Endometrial microvascular endothelial cells (primary cell): ENCODE measurements around the gene GPR35. TPM values are rescaled to one million over a fixed set of nuclear protein-coding genes. Genes with fewer than 3 reads are reported as not detected.
"Not testable (repeated sequence)": the region's sequence is repeated elsewhere in the genome, so short reads cannot be mapped to it uniquely, and the experiment has no call there.

Experiments
- in situ Hi-C: cut with HindIII; loops from 2 replicates; pipeline ENCODE4 v1.10.0; 2017; ENCODE audit warnings: low sequenced_read_pairs, low pct_unique_long_range_greater_than_20kb; ENCODE audit errors: inconsistent ontology term
- total RNA-seq: library from RNA; depleted of rRNA; stranded (reverse); fragments of >200 nt; gene quantifications from one replicate; pipeline ENCODE4 v1.2.3, GENCODE V29; 2015; ENCODE audit errors: inconsistent ontology term

The GPR35 gene
- total RNA-seq, 1 donor from 2014 or later, result 0.46 TPM

DNA sequence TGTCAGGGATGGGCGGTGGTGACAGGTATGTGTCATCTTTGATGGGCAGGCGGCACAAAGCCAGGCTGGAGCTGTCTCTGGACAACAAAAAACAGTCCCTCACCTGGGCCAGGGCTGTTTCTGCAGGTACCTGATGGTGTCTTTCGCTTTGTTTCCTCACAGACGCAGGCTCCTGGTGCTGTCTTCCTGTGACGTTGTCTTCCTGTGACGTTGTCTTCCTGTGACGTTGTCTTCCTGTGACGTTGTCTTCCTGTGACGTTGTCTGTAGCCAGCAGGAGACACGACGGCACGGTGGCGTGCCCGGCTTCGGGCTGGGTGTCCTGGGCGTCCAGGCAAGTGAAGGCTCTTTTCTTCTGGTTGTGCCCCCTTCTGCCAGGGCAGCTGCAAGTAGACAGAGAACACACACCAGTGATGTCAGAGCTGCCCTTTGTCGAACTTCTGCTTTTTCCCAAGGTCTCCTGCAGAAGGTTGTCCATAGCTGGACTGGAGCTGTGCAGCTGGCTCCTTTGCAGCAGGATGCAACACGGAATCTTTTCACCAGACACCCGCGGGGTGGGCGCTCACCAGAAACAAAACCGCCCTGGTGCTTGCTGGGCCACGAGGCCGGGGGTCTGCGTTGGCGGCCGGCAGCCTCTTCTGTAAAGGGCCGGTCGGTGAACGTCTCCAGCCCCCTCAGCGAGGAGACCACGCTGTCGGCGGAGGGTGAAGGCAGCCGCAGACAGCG is 21.1 kb downstream of the GPR35 start:
- in situ Hi-C loops, result no loop called here

DNA sequence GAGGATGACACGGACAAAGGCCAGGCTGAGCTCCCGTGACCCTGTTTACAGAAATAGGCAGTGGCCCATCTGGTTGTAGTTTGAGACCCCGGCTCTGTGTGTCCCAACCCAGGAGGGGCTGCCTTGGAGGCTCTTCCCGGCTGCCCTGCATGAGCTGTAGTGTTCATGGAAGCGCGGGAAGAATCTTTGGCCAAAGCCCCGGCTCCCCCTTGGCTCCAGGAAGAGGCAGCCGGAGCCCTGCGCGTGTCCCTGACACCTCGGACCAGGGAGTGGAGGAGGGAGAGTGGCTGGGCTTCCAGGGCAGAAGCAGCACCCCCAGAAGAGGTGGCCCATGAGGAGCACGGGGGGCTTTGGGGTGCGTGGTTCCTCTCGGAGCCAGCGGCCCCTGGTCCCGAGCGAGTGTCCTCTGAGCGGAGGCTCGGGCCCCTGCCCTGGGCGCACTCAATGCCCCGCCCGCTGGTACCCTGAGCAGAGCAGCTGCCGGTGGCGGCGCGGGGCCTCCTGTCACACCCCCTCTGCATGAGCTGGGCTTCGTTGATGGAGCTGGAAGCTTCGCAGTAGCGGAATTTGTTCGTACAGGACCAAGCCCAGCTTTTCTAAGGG is 21.7 kb downstream of the GPR35 start:
- in situ Hi-C loops, result no loop called here

DNA sequence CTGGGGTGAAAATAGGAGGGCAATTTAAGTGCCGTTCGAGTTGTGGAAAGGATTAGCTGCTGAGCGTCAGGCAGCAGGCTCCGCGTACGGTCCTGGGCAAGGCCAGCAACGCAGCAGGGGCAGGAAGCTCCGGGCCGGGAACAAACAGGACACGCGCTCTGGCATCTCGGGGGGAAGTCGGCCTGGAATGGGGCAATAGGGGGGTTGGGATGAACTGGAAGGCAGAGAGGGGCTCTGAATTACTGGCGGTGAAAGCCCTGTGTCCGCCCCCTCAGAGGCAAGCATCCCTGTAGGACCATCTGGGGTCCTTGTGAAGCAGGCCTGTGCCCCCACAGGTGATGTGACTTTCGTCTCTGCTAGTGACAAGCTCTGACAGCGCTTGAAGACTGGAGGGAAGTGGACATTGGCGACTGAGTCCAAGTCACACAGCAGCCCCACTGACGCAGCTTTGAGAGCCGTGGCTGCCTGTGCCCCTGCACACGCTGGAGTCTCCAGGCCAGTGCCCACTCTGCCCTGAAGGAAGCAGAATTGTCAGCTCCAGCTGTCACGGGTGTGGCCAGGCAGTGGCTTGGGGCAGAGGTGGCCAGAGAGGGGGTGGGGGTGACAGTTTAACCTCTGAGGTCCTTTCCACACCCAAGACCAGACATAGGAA is 22.3 kb downstream of the GPR35 start:
- in situ Hi-C loops, result no loop called here

DNA sequence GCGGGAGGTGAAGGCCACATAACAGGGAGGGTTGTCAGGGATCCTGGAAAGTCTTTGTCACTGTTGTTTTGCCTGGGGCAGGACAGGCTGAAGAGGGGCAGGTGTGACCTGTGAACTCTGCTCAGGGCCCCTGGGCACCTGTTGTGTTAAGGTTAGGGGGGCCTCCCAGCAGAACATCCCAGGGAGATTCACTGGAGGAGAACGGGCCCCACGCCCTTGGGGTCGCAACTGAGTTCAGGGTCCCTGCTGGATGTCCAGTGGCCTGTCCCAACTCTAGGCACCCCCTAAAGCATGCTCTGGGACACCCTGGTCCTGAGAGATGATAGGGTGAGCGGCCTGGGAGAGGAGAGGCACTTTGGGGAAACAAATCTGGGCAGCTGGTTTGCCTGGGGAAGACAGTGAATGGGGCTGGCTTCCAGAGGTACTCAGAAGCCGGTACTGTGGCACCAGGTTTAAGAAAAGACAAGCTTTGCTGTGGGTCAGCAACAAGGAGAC is 22.9 kb downstream of the GPR35 start:
- in situ Hi-C loops, result no loop called here

DNA sequence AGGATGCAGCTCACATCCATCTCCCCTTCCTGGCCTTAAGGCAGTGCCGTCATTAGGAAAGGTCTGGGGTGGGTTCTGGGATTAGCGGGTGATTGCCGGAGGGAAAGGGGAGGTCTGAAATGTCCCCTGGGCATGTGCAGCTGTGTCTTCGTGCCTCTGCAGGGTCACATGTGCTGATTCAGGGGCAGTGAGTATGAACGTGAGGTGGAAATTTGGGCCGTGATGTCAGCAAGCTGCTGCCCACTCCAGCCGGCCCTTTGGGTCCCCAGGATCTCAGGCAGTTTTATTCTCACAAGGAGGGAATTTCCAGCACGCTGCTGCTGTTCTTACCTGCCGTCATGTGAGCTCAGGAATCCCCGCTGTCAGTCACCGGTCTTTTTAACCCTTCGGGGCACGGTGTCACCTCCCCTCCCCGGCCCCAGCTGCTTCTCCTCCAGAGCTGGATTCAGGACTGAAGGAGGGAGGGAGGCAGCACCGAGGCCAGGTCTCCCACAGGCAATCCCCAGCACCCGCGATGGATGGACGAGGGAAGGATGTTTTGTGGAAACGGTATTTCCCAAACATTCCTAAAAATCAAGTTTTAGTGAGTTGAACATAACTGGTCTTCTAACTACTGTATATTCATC is 23.5 kb downstream of the GPR35 start:
- in situ Hi-C loops, result no loop called here

DNA sequence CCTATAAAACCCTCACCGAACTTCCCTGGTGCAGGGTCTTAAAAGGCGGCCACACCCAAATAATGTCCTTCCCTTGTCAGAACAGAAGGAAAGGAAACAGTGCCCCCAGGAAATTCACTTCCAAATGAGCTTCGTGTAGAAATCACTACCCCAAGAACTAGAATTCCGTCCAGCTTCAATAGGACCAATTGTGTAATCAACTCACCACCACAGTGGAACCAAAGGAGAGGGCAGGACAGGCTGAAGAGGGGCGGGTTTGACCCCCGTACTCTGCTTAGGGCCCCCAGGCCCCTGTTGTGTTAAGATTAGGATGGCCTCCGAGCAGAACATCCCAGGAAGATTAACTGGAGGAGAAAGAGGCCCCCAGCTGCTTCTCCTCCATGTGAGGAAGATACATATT is 24.1 kb downstream of the GPR35 start:
- in situ Hi-C loops, result no loop called here

DNA sequence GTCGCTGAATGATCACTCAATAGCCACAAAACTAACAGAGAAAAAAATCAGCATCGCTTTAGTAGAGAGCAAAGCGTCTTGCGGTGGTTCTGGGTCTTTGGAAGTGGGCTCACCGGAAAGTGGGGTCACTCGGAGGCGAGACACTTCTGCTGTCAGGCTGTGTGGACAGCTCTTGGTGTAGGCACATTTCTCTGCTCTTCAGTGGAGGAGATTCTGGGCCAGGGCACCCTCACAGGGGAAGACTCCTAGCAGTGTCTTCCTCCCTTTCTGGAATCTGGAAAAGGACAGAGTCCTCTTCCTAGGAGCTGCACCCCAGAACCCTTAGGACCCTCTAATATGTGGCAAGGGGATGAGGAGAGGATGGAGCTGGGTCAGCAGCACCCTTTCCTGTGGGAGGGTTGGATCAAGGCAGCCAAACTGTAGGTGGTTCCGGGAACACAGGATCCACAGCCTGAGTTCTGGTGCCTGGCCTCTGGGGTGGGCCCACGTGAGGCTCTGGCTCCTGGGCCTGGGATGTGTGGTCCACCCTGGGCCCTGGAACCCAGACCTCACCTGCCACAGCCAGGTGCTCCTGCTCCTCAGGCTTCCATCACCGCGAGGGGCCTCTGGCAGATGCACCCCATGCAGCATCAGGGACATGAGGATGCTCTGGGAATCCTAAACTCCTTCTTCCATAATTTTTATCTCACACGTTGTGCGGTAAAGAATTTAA is 25.1 kb downstream of the GPR35 start:
- in situ Hi-C loops, result no loop called here

DNA sequence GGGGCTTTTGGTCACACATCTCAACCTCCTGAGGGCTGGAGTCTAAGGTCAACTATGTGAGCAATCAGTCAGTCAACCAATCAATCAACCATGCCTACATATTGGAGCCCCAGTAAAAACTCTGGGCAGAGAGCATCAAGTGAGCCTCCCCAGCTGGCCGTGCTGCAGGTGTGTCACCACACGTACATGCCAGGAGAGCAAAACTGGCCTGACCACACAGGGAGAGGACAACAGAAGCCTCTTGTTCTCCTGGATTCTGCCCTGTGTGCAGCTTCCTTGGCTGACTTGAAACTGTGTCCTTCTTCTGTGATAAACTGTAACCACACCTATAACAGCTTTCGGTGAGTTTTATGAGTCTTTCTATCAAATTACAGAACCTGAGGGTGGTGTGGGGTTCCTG is 25.9 kb downstream of the GPR35 start:
- in situ Hi-C loops, result no loop called here

DNA sequence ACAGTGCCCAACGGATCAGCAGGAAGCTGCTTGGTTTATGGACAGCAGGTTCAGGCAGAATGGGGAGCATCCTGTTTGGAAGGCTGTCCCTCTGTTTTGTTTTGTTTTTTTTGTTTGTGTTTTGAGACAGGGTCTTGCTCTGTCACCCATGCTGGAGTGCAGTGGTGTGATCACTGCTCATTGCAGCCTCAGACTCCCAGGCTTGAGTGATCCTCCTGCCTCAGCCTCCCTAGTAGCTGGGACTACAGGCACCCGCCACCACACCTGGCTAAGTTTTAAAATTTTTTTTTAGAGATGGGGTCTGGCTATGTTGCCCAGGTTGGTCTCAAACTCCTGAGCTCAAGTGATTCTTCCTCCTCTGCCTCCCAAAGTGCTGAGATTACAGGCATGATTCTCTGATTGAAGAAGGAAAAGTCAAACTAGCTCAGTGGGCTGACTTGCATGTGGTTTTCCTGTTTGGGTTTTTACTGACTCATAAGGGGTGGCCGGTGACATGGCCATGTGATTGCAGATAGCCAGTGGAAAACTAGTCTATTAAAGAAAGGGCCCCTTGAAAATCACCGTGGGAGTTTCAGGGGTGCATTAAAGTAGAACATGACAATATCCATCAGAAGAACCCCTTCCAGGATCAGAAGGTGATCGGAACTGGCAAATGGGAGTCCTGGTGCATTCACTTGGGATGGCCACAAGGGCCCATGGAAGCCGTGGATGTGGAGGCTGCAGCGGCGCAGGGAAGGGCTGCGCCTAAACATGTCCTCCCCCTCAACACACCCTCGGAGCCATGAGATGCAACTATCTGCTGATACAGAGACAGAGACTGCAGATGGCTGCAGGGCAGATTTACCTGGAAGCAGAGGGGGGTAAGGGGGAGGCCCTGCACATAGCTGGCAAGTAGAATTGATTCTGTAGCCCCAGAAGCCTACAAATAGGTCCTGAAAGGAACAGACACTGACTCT is 30.9 kb downstream of the GPR35 start:
- in situ Hi-C loops, result no loop called here

DNA sequence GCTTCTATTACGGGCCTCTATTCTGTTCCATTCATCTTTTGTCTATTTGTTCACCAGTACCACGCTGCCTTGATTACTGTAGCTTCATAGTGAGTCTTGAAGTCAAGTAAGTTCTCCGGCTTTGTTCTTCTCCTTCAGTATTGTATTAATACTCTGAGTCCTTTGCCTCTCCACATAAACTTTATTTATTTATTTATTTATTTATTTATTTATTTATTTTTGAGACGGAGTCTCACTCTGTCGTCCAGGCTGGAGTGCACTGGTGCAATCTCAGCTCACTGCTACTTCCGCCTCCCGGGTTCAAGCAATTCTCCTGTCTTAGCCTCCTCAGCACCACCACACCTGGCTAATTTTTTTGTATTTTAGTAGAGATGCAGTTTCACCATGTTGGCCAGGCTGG is 34.6 kb downstream of the GPR35 start:
- in situ Hi-C loops, result not testable (repeated sequence)

DNA sequence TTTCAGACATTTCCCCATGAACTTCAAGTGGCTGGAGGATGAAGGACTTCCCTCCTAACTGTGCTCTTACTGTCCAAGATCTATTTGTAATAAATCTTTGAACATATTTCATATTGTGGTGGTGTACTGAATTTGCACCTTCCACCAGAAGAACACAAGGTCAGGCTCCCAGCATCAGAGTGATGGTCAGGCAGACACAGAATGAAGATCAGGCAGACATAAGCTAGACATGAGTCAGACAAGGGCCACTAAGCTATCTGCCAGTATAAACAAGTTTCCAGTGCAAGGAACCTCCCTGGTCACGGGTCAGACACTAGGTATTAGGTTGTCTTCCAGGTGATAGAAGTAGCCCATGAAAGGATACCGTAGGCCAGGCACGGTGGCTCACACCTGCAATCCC is 37.4 kb downstream of the GPR35 start:
- in situ Hi-C loops, result no loop called here

DNA sequence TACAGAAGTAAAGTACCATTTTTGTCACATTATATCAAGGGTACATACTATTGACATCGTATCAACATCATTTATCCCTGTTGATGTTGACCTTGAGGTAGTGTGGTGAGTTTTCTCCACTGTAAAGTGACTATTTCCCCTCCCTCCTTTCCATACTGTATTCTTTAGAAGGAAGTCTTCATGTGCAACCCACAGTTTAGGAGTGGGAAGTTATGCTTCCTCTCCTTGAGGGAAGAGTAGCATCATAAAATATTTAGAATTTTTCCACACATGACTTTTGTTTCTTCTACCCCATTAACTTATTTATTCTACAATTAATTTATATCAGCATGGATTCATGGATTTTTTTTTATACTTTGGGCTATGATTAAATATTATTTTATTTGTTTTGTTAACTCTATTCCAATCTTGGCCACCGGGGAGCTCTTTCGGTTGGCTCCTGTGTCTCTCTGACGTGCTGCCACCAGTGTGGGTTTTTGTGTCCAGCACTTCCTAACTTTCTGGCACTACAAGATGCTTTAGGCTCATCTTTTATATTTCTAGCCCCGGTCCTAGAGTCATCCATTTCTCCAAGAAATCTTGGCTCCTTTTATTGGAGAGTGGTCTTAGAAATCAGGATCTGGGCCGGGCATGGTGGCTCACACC is 38.4 kb downstream of the GPR35 start:
- in situ Hi-C loops, result no loop called here

DNA sequence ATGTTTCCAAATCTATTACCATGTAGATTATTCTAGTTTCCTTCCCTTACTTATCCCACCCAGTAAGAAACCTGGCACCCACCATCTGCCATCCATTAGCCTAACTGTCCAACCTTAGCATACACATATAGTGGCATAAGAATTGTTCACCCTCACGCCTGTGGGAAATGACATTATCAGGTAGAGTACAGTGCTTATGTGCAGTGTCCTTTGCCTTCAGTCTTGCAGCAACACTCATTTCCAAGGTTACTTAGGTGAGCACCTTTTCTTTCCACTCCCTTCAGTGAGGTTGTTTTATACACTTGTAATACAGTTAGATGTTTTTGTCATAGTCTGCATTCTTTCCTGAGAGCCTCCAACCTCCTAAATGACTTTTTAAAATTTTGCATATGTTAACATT is 39.3 kb downstream of the GPR35 start:
- in situ Hi-C loops, result no loop called here

DNA sequence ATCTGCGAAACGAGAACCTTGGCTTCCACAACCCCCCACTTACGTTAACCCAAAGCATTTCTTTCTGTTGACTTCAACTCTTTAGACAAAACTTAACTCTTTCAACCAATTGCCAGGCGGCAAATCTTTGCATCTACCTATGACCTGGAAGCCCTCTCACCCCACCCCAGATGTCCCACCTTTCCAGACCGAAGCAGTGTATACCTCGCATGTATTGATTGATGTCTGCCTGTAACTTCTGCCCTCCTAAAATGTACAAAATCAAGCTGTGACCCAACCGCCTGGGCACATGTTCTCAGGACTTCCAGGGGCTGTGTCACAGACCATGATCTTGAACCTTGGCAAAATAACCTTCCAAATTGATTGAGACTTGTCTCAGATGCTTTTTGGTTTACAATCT is 45.1 kb downstream of the GPR35 start:
- in situ Hi-C loops, result no loop called here

DNA sequence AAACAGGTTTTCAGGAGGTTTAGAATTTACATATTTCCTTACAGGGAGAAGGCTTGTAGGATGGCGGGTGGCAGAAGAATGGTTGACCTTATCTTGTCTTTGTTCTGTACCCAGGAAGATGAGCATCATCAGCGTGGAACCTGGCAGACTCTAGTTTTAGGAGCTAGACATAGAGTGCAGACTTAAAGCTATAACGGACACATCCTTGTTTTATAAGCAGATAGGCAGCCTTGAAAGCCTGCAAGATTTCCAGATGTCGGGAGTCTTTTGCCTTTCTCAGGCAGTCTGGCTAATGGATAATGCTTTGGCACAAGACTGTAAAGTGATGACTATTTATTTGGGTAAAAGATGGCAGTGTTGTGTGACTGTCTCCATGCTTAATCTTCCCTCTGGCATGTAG is 45.7 kb downstream of the GPR35 start:
- in situ Hi-C loops, result no loop called here

DNA sequence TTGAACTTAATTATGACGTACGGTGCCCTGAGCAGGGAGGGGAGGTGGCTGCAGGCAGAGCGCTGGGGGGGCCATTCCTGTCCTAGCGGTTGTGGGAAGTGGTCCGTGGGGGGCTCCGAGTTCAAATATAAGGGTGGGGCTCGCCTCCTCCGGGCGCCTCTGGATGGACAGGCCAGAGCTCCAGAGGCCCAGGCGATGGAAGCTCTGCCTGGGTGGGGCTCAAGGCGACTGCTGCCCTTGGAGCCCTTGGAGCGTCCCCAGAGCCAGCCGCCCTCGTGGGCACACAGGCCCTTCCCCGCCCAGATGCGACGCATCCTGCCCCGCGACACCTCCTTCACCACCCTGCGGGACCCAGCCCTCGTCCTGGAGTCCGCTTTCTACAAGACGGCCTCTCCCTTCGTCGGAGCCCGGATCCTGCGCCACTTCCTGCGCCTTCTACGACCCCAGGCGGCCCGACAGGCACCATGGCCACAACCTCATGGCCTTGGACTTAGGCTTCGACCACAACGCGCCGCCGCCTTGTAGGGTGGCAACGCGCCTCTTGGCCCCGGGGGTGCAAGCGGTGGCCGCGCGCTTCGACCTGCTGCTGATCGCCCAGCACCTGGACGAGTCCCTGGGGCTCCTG is 46.9 kb downstream of the GPR35 start:
- in situ Hi-C loops, result no loop called here

DNA sequence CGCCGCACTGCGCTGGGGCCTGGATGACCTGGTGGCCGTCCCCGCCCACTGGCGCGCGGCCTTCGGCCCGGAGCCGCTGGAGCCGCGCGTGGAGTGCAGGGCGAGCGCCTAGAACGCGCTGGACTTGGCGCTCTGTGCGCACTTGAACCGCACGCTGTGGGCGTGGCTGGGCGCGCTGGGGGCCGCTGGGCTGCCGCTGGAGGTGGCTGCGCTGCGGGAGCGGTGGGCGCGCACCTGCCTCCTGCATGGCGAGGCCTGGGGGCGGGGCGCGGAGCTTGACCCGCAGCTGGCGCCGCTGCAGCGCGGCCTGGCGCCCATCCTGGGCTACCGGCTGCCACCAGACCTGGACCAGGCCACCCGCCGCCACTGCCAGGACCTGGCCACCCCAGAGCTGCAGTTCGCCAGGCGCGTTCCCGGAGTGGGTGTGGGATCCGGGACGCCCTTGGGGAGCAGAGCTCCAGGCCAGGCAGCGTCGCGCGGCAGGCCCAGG is 47.5 kb downstream of the GPR35 start:
- in situ Hi-C loops, result no loop called here
